GM04504 (cell line): ENCODE data around the gene TMEM63B.

Source experiments
- DNase-seq: peaks from one replicate; pipeline ENCODE4 v3.0.0-alpha.2; 2012; ENCODE audit warnings: low read depth

The TMEM63B gene

GRCh38 chr6:44117397-44118128 is 9.8 kb upstream of the TMEM63B start:
- no peak for DNase-seq

GRCh38 chr6:44119704-44120262 is 7.6 kb upstream of the TMEM63B start:
- DNase-seq = no peak

GRCh38 chr6:44120692-44121443 is 6.5 kb upstream of the TMEM63B start:
- DNase-seq = no peak

GRCh38 chr6:44122801-44123200 is 4.6 kb upstream of the TMEM63B start:
- no peak for DNase-seq

GRCh38 chr6:44123544-44123943 is 3.8 kb upstream of the TMEM63B start:
- DNase-seq = no peak

- DNase-seq = peak; percentile 51
Observed at GRCh38 chr6:44126320-44127149, 819 bp upstream of the TMEM63B start.

GRCh38 chr6:44128020-44128917 is 915 bp downstream of the TMEM63B start:
- DNase-seq = no peak

GRCh38 chr6:44129841-44130322 is 2.5 kb downstream of the TMEM63B start:
- DNase-seq = no peak

GRCh38 chr6:44131892-44132291 is 4.5 kb downstream of the TMEM63B start:
- DNase-seq = no peak

- DNase-seq = no peak
Observed at GRCh38 chr6:44132476-44132875, 5.1 kb downstream of the TMEM63B start.

GRCh38 chr6:44133003-44133931 is 5.9 kb downstream of the TMEM63B start:
- DNase-seq = no peak

GRCh38 chr6:44133981-44134711 is 6.8 kb downstream of the TMEM63B start:
- no peak for DNase-seq

GRCh38 chr6:44135173-44135758 is 7.9 kb downstream of the TMEM63B start:
- DNase-seq = no peak

- no peak for DNase-seq
Observed at GRCh38 chr6:44135875-44136274, 8.5 kb downstream of the TMEM63B start.

- no peak for DNase-seq
Observed at GRCh38 chr6:44138717-44139350, 11.5 kb downstream of the TMEM63B start.

GRCh38 chr6:44139351-44139743 is 12.0 kb downstream of the TMEM63B start:
- no peak for DNase-seq

- DNase-seq = no peak
Observed at GRCh38 chr6:44142835-44143234, 15.5 kb downstream of the TMEM63B start.

GRCh38 chr6:44143731-44144130 is 16.4 kb downstream of the TMEM63B start:
- no peak for DNase-seq
